WTC11 (cell line): Measurements from ENCODE around the gene CSRNP3. TPM values are rescaled to one million over a fixed set of nuclear protein-coding genes. Genes with fewer than 3 reads are reported as not detected.

Experiments used
- ATAC-seq: fragments of 200-7000 bp; cut with Tn5 transposase; 2 replicates; pipeline ENCODE4 v1.10.0; 2021; ENCODE audit warnings: mild to moderate bottlenecking, moderate library complexity
- CTCF ChIA-PET: fragments of 300-600 bp; sonication (Branson Sonifier 250); formaldehyde crosslinking; loops from one replicate; lab custom pipeline; 2021; ENCODE audit warnings: antibody characterized with exemption; lab: Charles Lee
- POLR2A ChIA-PET: fragments of 350-600 bp; sonication (Branson Sonifier 250); formaldehyde crosslinking; loops from one replicate; lab custom pipeline; 2021; ENCODE audit warnings: antibody characterized with exemption; lab: Charles Lee
- DNase-seq: peaks from one replicate; pipeline ENCODE4 v3.0.0; 2021; ENCODE audit warnings: low spot score
- H3K27ac Mint-ChIP-seq: 2 replicates; pipeline ENCODE4 v1.8.0; 2021; ENCODE audit warnings: mixed read lengths
- H3K27me3 Mint-ChIP-seq: 2 replicates; pipeline ENCODE4 v1.8.0; 2021; ENCODE audit warnings: low read depth, mild to moderate bottlenecking, moderate library complexity, mixed read lengths
- H3K36me3 Mint-ChIP-seq: 2 replicates; pipeline ENCODE4 v1.8.0; 2021; ENCODE audit warnings: mixed read lengths
- H3K4me1 Mint-ChIP-seq: 2 replicates; pipeline ENCODE4 v1.8.0; 2022; ENCODE audit warnings: mixed read lengths
- H3K4me3 Mint-ChIP-seq: 2 replicates; pipeline ENCODE4 v1.8.0; 2021; ENCODE audit warnings: mild to moderate bottlenecking, moderate library complexity, mixed read lengths
- H3K9me3 Mint-ChIP-seq: 2 replicates; pipeline ENCODE4 v1.8.0; 2021; ENCODE audit warnings: mixed read lengths
- ATF1 ChIP-seq: sonication (generic); formaldehyde crosslinking; IDR thresholded peaks from 2 replicates; pipeline ENCODE4 v1.8.1; 2023; ENCODE audit warnings: mild to moderate bottlenecking, moderate library complexity, missing genetic modification reagents
- CREM ChIP-seq: sonication (generic); formaldehyde crosslinking; IDR thresholded peaks from 2 replicates; pipeline ENCODE4 v1.8.1; 2022; ENCODE audit warnings: mild to moderate bottlenecking, missing genetic modification reagents, moderate library complexity
- E2F4 ChIP-seq: sonication (generic); formaldehyde crosslinking; IDR thresholded peaks from 2 replicates; pipeline ENCODE4 v1.8.1; 2022; ENCODE audit warnings: low read depth, mild to moderate bottlenecking, moderate library complexity, missing genetic modification reagents, borderline replicate concordance
- ETV6 ChIP-seq: sonication (generic); formaldehyde crosslinking; IDR thresholded peaks from 2 replicates; pipeline ENCODE4 v1.8.1; 2022; ENCODE audit warnings: mild to moderate bottlenecking, missing genetic modification reagents
- HMGA2 ChIP-seq: fragments of 250-450 bp; sonication (Bioruptor Pico); IDR thresholded peaks from 2 replicates; pipeline ENCODE4 v1.4.0; 2021; ENCODE audit warnings: mild to moderate bottlenecking, moderate library complexity
- HMGXB4 ChIP-seq: sonication (generic); formaldehyde crosslinking; IDR thresholded peaks from 2 replicates; pipeline ENCODE4 v1.8.1; 2023; ENCODE audit warnings: mild to moderate bottlenecking, moderate library complexity, missing genetic modification reagents
- JAZF1 ChIP-seq: fragments of 250-450 bp; sonication (Bioruptor Pico); IDR thresholded peaks from 2 replicates; pipeline ENCODE4 v1.9.0; 2021; ENCODE audit warnings: moderate library complexity, mild to moderate bottlenecking, inconsistent platforms
- NFYB ChIP-seq: sonication (generic); formaldehyde crosslinking; conservative IDR thresholded peaks from 2 replicates; pipeline ENCODE4 v1.8.0; 2022; ENCODE audit warnings: low read depth, missing genetic modification reagents
- NR3C1 ChIP-seq: sonication (generic); formaldehyde crosslinking; conservative IDR thresholded peaks from 2 replicates; pipeline ENCODE4 v1.8.1; 2023; ENCODE audit warnings: low read depth, mild to moderate bottlenecking, missing genetic modification reagents
- PREB ChIP-seq: sonication (generic); formaldehyde crosslinking; IDR thresholded peaks from 2 replicates; pipeline ENCODE4 v1.8.1; 2022; ENCODE audit warnings: mild to moderate bottlenecking, missing genetic modification reagents, moderate library complexity, borderline replicate concordance
- PRRX2 ChIP-seq: fragments of 250-450 bp; sonication (Bioruptor Pico); IDR thresholded peaks from 2 replicates; pipeline ENCODE4 v1.8.0; 2021; ENCODE audit warnings: mild to moderate bottlenecking
- RELA ChIP-seq: sonication (generic); formaldehyde crosslinking; IDR thresholded peaks from 2 replicates; pipeline ENCODE4 v1.8.1; 2022; ENCODE audit warnings: missing genetic modification reagents, mild to moderate bottlenecking, borderline replicate concordance
- RORB ChIP-seq: fragments of 250-450 bp; sonication (Bioruptor Pico); IDR thresholded peaks from 2 replicates; pipeline ENCODE4 v1.9.0; 2021; ENCODE audit warnings: mild to moderate bottlenecking
- TEAD4 ChIP-seq: sonication (generic); formaldehyde crosslinking; IDR thresholded peaks from 2 replicates; pipeline ENCODE4 v1.8.0; 2022; ENCODE audit warnings: mild to moderate bottlenecking, missing genetic modification reagents
- TP53 ChIP-seq: sonication (generic); formaldehyde crosslinking; IDR thresholded peaks from 2 replicates; pipeline ENCODE4 v1.8.1; 2023; ENCODE audit warnings: mild to moderate bottlenecking, missing genetic modification reagents
- USF1 ChIP-seq: sonication (generic); formaldehyde crosslinking; IDR thresholded peaks from 2 replicates; pipeline ENCODE4 v1.8.0; 2022; ENCODE audit warnings: mild to moderate bottlenecking, missing genetic modification reagents
- ZNF121 ChIP-seq: sonication (generic); formaldehyde crosslinking; IDR thresholded peaks from 2 replicates; pipeline ENCODE4 v1.8.0; 2023; ENCODE audit warnings: missing genetic modification reagents
- ZNF219 ChIP-seq: sonication (generic); formaldehyde crosslinking; IDR thresholded peaks from 2 replicates; pipeline ENCODE4 v1.8.0; 2023; ENCODE audit warnings: missing genetic modification reagents, mild to moderate bottlenecking, borderline replicate concordance
- ZNF396 ChIP-seq: fragments of 250-450 bp; sonication (Bioruptor Pico); IDR thresholded peaks from 2 replicates; pipeline ENCODE4 v1.8.0; 2021; ENCODE audit warnings: mild to moderate bottlenecking, moderate library complexity, borderline replicate concordance
- ZNF512 ChIP-seq: sonication (generic); formaldehyde crosslinking; IDR thresholded peaks from 2 replicates; pipeline ENCODE4 v1.8.1; 2022; ENCODE audit warnings: missing genetic modification reagents, borderline replicate concordance
- ZSCAN18 ChIP-seq: fragments of 250-450 bp; sonication (Bioruptor Pico); IDR thresholded peaks from 2 replicates; pipeline ENCODE4 v2.1.2; 2022; ENCODE audit warnings: mild to moderate bottlenecking, moderate library complexity
- total RNA-seq: library from RNA; stranded (reverse); gene quantifications from 3 replicates; pipeline ENCODE4 v1.2.3, GENCODE V29; 2021

CSRNP3 gene
- total RNA-seq, 1 experiment from 2014 or later = 7.3 TPM

GRCh38 chr2:165594231-165594934 lies 124.9 kb downstream of the CSRNP3 start (continued):
- TF ChIP-seq JAZF1 (CRISPR knock-in tag) (no peak), ETV6 (CRISPR knock-in tag) (no peak), E2F4 (CRISPR knock-in tag) (no peak), PREB (CRISPR knock-in tag) (no peak), PRRX2 (CRISPR knock-in tag) (no peak), ZNF396 (no peak), NFYB (no peak), USF1 (CRISPR knock-in tag) (no peak)

- ATAC-seq = no peak
- no peak overlapping the region for H3K4me3 Mint-ChIP-seq
- H3K36me3 Mint-ChIP-seq = peaks cover 35% of the 10 kb centered on the region
- ChIA-PET POLR2A (no interaction called here), CTCF (no interaction called here)
- TF ChIP-seq ATF1 (CRISPR knock-in tag) (no peak), CREM (CRISPR knock-in tag) (no peak), HMGA2 (no peak), TEAD4 (CRISPR knock-in tag) (no peak), RORB (CRISPR knock-in tag) (no peak)
- no peaks in the 10 kb centered on the region for H3K27me3 Mint-ChIP-seq
- H3K9me3 Mint-ChIP-seq = peaks cover 25% of the 10 kb centered on the region
- H3K4me1 Mint-ChIP-seq = peaks cover 2% of the 10 kb centered on the region; the same call in 1 of the 2 replicates
- DNase-seq = no peak
- peak overlapping the region; percentile 46 for H3K27ac Mint-ChIP-seq
These were observed 125.4 kb downstream of the CSRNP3 start for GRCh38 chr2:165594935-165595255.

- Mint-ChIP-seq H3K27me3 (no peaks in the 10 kb centered on the region), H3K9me3 (peaks cover 7% of the 10 kb centered on the region; the same call in 1 of the 2 replicates), H3K4me1 (peaks cover 2% of the 10 kb centered on the region; the same call in 1 of the 2 replicates), H3K36me3 (peaks cover 17% of the 10 kb centered on the region), H3K4me3 (no peak overlapping the region), H3K27ac (no peak overlapping the region)
- ATAC-seq (no peak), DNase-seq (no peak)
- CTCF ChIA-PET = no interaction called here
- no peak for TF ChIP-seq RORB (CRISPR knock-in tag)
- POLR2A ChIA-PET = no interaction called here
These were observed 127.3 kb downstream of the CSRNP3 start for GRCh38 chr2:165596788-165597187.

GRCh38 chr2:165601065-165601830 lies 131.8 kb downstream of the CSRNP3 start:
- CTCF ChIA-PET = no interaction called here
- Mint-ChIP-seq H3K36me3 (peaks cover 5% of the 10 kb centered on the region; the same call in 1 of the 2 replicates), H3K4me1 (no peaks in the 10 kb centered on the region), H3K27me3 (no peaks in the 10 kb centered on the region), H3K9me3 (no peaks in the 10 kb centered on the region), H3K4me3 (no peak overlapping the region), H3K27ac (no peak overlapping the region)
- DNase-seq = no peak
- POLR2A ChIA-PET = no interaction called here
- ATAC-seq = no peak
- no peak for TF ChIP-seq HMGXB4
- no peak for TF ChIP-seq NR3C1 (CRISPR knock-in tag)
- no peak for TF ChIP-seq RELA (CRISPR knock-in tag)
- TF ChIP-seq ZNF512 (CRISPR knock-in tag) = no peak
- no peak for TF ChIP-seq ZNF219 (CRISPR knock-in tag)
- no peak for TF ChIP-seq ZSCAN18 (CRISPR knock-in tag)
- no peak for TF ChIP-seq E2F4 (CRISPR knock-in tag)
- no peak for TF ChIP-seq TP53 (CRISPR knock-in tag)
- no peak for TF ChIP-seq ZNF121
